ENCODE data around the gene FKBP11.
"Not testable (repeated sequence)": the region's sequence is repeated elsewhere in the genome, so short reads cannot be mapped to it uniquely, and the experiment has no call there.

Gene FKBP11

DNA sequence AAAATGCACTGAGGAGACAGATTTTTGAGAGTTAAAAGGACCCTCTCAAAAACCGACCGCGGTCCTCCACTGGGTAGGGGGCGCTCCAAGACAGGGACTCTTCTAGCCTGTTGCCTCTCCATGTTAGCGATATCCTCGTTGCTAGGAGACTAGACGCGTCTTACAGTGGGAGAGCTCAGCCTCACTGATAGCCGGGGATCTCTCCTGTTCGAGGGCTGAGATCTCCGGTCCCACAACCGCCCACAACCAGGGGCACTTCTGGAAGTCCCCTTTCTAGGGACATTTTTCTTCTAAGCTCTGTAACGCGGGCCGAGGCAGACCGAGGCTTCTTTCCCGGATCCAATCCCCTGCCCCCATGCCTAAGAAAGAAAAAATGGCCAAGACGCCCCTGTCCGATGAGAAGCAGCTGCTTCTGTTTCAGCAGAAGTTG lies 21.3 kb downstream of the FKBP11 start:
- DNase-seq: peak; percentile 70

DNA sequence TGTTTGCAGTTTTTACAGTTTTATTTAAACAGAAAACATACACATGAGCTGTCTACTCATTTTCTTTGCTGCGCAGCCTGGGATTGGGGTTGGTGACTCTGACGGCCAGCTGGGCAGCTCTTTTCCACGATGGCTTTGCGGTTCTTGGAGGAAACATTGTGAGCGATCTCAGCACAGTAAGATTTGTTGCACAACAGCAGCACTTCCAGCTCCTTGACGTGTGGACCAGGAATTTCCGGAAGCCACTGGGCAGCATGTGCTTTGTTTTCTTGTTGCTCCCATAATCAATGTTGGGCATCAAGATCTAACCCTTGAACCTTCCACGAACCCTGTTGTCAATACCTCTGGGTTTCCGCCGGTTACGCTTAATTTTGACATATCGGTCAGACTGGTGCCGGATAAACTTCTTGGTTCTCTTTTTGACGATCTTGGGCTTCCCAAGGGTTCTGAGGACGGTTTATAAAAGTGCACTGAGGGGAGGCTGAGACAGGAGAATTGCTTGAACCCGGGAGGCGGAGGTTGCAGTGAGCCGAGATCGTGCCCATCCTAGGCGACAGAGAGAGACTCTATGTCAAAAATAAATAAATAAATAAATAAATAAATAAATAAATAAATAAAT lies 21.8 kb downstream of the FKBP11 start:
- no peak for DNase-seq

DNA sequence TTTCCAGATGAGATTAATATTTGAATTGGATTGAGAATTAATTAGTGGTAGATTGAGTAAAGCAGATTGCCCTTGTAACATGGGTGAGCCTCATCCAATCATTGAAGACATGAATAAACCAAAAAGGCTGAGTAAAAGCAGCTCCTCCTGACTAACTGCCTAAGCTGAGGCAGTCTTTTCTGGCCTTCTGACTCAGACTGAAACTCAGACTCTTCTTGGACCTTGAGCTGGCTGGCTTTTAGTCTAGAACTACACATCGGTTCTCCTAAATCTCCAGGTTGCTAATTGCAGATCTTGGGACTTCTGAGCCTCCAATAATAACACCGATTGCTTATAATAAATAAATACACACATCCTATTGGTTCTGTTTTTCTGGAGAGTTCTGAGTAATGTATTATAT lies 24.0 kb downstream of the FKBP11 start:
- DNase-seq: no peak

DNA sequence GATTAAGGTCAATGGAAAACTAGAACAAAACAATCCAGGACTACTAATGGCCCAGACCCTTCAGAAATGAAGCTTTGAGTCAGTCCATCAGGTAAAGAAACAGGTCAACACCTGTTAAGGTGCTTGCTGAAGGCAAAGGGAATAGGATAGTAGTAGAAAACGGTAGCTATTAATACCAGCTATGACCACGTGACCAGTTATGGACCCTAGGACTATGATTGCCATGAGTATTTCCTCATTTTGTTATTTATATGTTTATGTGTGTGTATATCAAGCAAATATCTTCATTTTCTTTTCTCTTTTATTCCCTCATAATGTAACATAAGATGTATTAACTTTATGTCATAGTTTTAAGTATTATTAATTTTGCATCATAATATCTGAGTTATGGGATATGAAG lies 25.6 kb downstream of the FKBP11 start:
- no peak for DNase-seq

DNA sequence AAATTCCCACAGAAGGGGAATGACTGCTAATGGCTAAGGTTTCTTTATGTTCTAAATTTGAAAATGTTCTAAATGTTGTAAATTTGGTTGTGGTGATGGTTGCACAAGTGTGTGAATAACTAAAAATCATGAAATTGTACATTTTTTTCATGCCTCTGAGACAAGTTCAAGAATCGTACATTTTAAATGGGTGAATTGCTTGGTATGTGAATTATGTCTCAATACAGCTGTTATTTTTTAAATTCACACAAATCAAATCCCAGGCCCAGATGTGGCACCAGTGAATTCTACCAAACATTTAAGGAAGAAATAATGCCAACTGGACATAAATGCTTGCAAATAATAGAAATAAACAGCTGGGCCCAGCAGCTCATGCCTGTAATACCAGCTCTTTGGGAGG lies 31.0 kb downstream of the FKBP11 start:
- DNase-seq: no peak

DNA sequence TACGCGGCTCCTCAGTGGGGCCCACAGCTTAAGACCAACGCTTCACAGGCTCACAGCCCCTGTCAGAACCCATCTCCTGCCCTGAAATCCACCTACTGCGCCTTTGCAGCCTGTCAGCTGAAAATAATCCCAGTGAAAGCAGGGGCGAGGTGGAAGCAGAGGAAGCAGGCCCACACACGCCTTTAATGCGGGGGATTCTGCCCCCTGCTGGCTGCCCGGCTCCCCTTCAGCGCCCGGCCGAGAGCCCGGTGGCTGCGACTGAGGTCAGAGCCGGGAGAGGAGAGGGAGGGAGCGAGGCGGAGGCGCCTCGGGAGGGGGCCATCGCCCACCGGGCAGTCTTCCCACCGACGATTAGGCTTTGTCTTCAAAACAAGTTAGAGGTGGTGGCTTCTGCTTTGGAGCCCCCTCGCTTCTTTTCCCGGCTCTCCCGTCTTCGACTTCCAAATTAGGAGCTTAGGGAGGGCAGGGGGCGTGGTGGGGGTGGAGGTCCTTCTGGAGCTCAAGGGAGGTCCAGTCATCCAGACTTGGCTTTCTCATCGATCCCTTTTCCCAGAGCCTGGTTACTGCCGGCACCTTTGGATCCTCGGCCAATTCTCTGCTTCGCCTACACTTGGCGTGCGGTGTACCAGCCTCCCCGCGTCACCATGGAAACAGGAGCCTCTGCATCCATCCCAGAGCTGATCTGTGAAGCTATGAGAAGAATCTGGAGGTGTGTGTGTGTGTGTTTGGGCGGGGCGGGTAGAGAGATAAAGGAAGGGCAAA lies 34.5 kb downstream of the FKBP11 start:
- DNase-seq: peak; percentile 56

DNA sequence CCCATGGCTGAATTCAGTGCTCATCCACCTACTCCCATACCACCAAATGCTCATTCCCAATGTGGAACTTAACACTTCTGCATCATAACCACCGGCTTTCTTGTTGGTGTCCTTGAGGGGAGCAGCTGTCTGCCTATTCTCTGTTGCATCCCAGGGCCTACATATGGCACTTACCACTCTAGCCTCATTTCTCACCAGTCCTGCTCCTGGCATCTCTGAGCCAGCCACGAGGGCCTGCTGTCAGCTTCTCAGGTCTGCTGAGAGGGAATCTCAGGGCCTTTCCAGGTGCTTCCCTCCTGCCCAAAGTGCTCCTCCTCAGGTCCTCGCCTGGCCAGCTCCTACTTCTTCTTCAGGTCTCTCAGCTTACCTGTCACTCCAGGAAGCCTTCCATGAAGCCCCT lies 35.6 kb downstream of the FKBP11 start:
- DNase-seq: no peak

DNA sequence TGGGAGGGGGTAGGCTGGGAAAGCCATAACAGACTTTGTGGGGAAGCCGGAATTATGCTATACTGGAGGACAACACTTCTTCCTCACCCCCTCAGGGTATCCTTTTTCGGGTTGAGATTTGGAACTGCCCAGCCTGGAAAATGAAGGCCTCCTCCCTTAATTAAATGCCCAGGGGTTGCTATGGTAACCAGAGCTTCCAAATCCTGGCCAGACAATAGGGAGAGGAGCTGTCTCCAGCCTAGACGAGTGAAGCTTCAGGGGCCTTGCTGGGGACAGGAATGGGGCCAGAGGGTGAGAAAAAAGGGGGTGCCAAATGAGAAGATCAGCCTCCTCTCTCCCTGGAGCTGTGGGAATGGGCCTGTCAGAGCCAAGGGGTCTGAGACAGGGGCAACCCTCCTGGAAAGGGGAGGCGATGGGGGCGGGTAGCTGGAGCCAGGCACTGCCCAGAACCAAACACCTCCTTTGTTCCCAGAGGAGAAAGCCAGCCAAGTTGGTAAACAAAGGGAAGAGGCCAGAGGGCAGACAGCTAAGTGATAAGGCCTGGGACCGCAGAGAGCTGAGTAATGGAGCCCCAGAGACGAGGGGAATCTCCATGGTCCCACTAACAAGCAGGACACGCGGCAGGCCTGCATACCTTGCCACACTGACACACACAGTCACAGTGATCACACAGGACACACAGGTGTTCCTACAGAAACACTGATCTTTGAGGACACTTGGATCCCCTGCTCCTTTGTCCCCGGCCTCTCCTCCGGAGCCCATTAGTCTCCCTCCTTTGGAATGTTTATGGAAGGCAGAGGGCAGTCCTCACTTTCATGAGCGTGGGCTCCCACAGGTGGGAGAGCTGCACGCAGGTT lies 41.8 kb downstream of the FKBP11 start:
- no peak for DNase-seq

DNA sequence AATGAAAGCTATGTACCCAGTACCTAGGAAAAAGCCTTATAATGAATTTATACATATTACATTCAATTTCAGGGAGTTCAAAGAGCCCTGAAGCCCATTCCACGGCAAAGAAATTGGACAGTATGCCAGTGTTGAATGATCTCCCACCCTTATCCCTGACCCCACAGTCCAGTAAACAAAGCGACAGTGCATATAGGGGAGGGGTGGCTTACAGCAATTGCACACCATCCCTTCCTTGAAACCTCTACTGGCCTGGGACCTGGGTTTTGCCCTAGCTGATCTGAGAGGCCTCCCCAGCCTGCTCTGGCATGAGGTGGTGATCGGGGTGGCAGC lies 42.4 kb downstream of the FKBP11 start:
- DNase-seq: no peak

DNA sequence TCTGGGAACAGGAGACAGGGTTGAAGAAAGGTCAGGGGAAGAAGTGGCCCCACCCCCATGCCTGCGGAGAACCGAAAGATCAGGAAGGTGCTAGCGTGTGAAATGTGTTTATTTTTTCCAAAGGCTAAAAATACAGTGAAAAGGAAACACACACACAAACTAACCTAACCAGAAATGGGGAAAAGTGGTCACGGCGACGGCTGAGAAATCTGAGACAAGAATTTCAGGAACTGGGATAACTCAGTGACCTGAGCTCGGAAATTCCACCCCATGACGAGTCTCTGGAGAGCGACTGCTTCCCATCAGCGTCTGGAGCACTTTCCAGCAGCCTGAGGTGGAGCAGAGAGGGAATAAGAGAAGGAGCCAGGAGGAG lies 43.0 kb downstream of the FKBP11 start:
- DNase-seq: no peak

DNA sequence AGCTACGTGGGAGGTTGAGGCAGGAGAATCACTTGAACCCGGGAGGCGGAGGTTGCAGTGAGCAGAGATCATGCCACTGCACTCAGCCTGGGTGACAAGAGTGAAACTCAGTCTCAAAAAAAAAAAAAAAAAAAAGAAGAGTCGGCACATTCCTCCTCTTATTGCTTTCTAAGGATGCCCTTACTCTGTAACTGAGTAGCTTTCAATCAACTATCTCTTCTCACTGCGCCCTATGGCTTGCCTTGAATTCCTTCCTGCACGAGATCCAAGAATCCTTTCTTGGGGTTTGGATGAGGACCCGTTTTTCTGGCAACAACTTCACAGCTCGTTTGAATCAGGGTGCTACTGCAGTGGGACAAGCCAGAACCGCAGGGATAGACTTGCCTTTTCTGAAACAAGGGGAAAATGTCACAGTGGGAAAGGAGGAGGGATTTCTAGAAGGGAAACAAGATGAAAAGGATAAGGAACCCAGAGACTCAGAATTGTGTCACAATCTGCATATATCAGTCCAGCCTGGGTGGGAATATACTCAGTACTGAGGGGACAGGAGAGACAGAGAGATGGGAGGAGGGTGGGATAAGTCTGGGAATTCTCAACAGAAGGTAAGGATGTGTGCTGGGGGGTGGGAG lies 43.5 kb downstream of the FKBP11 start:
- DNase-seq: no peak

DNA sequence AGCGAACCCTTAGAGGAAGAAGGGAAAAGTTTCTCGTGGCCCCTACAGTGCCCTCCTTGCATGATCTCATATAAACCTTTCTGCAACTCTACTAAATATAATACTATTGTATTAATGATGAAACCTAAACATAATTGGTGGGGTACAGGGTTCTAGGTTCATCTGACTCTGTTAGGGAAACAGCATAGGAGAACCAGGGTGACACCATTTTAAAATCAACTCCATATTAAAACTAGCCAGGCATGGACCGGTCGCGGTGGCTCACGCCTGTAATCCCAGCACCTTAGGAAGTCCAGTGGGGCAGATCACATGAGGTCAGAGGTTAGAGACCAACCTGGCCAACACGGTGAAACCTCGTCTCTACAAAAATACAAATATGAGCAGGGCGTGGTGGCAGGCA lies 44.6 kb downstream of the FKBP11 start:
- no peak for DNase-seq

DNA sequence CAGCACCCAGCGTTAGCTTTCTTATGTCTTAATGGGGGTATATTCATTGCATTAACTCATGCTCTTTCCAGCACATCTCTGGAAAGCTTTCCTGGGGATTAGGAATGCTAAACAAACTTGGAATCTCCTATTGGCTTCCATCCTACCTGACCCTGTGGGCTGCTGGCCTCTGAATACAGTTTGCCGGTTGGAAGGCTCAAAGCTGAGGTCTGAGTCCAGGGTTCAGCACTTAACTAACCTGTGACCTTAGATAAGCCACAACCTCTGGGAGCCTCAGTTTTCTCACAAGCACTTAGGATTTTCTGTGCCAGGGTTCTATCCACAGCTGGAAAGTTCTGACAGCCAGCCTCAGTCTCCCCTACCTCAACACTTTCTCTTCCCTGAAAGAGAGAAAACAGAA lies 46.7 kb downstream of the FKBP11 start:
- no peak for DNase-seq

DNA sequence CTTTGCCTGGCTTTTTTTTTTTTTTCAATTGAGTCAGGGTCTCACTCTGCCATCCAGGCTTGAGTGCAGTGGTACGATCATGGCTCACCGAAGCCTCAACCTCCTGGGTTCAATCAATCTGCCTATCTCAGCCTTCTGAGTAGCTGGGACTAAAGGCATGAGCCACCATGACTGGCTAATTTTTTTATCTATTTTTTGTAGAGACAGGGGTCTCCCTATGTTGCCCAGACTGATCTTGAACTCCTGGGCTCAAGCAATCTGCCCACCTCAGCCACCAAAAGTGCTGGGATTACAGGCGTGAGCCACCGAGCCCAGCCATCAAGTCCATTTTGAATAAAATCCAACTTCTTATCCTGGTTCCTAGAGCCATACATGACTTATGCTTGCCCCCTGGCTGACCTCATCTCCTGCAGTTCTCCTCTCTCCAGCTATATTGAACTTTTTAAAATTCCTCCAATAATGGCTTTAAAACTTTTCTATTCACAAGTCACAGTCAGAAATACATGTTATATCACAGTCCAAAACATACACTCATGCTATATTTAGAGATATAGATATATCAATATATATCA lies 49.3 kb downstream of the FKBP11 start:
- DNase-seq: no peak

DNA sequence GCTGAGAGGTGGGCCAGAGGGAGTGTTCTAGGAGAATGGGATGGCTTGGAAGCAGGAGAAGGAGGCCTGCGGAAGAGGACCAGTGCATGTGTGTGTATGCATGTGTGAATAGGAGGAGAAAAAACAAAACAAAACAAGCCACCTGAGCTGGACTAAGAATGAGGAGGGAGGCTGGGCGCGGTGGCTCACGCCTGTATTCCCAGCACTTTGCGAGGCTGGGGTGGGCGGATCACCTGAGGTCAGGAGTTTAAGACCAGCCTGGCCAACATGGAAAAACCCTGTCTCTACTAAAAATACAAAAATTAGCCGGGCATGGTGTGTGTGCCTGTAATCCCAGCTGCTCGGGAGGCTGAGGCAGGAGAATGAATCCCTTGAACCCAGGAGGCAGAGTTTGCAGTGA lies 51.8 kb downstream of the FKBP11 start:
- not testable (repeated sequence) for DNase-seq

DNA sequence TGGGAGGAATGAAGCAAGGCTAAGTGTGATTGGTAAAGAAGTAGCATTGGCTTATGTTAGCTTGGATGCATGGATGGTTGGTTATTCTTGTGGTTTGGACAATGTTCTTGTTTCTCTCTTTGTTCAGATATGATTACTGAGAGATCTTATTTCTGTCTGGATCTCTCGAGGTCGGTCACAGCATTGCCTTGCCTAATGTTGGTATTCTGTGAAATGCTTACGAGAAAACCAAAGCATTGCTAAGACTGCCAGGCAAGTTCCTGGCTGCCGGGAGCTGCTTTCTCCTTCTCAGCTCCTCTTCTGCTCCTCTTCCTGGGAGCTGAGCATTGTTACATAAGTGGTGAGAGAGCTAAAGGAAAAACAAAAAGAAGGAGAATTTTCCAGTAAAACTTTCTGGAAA lies 52.2 kb downstream of the FKBP11 start:
- DNase-seq: no peak
